ENCODE measurements around the gene SNAP25.

Gene SNAP25

GRCh38 chr20:10217721-10218410 is 764 bp upstream of the SNAP25 start:
- no peak for DNase-seq

GRCh38 chr20:10219452-10219791 is 792 bp downstream of the SNAP25 start:
- peak; percentile 37 for DNase-seq

- DNase-seq = no peak
Observed at GRCh38 chr20:10219993-10220750, 1.5 kb downstream of the SNAP25 start.

- no peak for DNase-seq
Observed at GRCh38 chr20:10221021-10221420, 2.4 kb downstream of the SNAP25 start.

GRCh38 chr20:10225439-10226060 is 6.9 kb downstream of the SNAP25 start:
- DNase-seq = no peak

- no peak for DNase-seq
Observed at GRCh38 chr20:10228330-10228729, 9.7 kb downstream of the SNAP25 start.

- DNase-seq = no peak
Observed at GRCh38 chr20:10231290-10231689, 12.7 kb downstream of the SNAP25 start.

- DNase-seq = no peak
Observed at GRCh38 chr20:10236540-10237533, 18.2 kb downstream of the SNAP25 start.

- no peak for DNase-seq
Observed at GRCh38 chr20:10239954-10240353, 21.3 kb downstream of the SNAP25 start.

- DNase-seq = no peak
Observed at GRCh38 chr20:10240655-10241054, 22.0 kb downstream of the SNAP25 start.

- no peak for DNase-seq
Observed at GRCh38 chr20:10242166-10242565, 23.5 kb downstream of the SNAP25 start.

- DNase-seq = no peak
Observed at GRCh38 chr20:10247440-10247839, 28.8 kb downstream of the SNAP25 start.

- no peak for DNase-seq
Observed at GRCh38 chr20:10249048-10249770, 30.6 kb downstream of the SNAP25 start.

- DNase-seq = no peak
Observed at GRCh38 chr20:10249822-10250221, 31.2 kb downstream of the SNAP25 start.

- no peak for DNase-seq
Observed at GRCh38 chr20:10250902-10251301, 32.3 kb downstream of the SNAP25 start.

GRCh38 chr20:10253780-10254179 is 35.1 kb downstream of the SNAP25 start:
- DNase-seq = no peak

- DNase-seq = no peak
Observed at GRCh38 chr20:10255846-10256245, 37.2 kb downstream of the SNAP25 start.

- no peak for DNase-seq
Observed at GRCh38 chr20:10259166-10259565, 40.5 kb downstream of the SNAP25 start.

GRCh38 chr20:10260316-10260715 is 41.7 kb downstream of the SNAP25 start:
- no peak for DNase-seq

- no peak for DNase-seq
Observed at GRCh38 chr20:10261702-10262101, 43.1 kb downstream of the SNAP25 start.

GRCh38 chr20:10263385-10264165 is 44.9 kb downstream of the SNAP25 start:
- DNase-seq = no peak

Data from GDM1 (cell line).